Upper lobe of left lung (tissue), 4 donors: ENCODE results near the gene ATP6V1F.

Experiments
- EP300 ChIP-seq, 4 donors: sonication (generic); formaldehyde crosslinking; IDR thresholded peaks; one replicate each; pipeline ENCODE4 v1.5.1; 2017; ENCODE audit warnings: antibody characterized with exemption in 4 of 4, control low read depth in 2 of 4
- POLR2A ChIP-seq, 4 donors: fragments of 450-650 bp; IDR thresholded peaks; one replicate each; pipeline ENCODE4 v1.5.1; 2016 to 2017; ENCODE audit warnings: antibody characterized with exemption in 4 of 4, mild to moderate bottlenecking in 2 of 4
- POLR2AphosphoS5 ChIP-seq, 2 donors: sonication (generic); formaldehyde crosslinking; IDR thresholded peaks; one replicate each; pipeline ENCODE4 v1.5.1; 2017; ENCODE audit warnings: antibody characterized with exemption in 2 of 2
- TF ChIP-seq, protein P1 (sequence below), 6 experiments: fragments of 450-650 bp in 4 of 6; fragments of 200-600 bp in 2 of 6; sonication (generic) in 2 of 6; IDR thresholded peaks; one replicate each; pipeline ENCODE4 v1.5.1; 2016 to 2019; ENCODE audit warnings: antibody characterized with exemption in 6 of 6

DNA sequence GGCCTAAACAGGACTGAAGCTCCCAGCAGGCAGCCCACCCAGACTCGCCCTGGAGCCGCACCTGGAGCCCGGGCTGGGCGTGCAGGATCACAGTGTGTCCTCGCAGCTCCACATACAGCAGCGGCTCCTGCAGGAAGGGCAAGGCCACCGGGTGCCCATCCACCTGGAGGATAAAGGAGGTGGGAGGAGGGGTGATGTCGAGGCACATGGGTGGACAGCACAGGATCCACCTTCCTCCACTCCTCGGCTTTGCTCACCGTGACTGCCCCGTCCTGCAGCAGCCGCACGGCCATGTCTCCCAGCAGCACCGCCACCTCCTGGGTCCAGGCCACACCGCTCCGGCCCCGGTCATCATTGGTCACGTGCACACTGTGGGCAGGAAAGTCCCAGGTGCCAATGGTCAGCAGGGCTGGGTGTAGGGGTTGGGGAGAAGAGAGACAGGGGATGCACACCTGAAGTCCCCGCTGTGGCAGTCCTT, 16.8 kb downstream of the ATP6V1F start:
- TF ChIP-seq, protein P1, sequence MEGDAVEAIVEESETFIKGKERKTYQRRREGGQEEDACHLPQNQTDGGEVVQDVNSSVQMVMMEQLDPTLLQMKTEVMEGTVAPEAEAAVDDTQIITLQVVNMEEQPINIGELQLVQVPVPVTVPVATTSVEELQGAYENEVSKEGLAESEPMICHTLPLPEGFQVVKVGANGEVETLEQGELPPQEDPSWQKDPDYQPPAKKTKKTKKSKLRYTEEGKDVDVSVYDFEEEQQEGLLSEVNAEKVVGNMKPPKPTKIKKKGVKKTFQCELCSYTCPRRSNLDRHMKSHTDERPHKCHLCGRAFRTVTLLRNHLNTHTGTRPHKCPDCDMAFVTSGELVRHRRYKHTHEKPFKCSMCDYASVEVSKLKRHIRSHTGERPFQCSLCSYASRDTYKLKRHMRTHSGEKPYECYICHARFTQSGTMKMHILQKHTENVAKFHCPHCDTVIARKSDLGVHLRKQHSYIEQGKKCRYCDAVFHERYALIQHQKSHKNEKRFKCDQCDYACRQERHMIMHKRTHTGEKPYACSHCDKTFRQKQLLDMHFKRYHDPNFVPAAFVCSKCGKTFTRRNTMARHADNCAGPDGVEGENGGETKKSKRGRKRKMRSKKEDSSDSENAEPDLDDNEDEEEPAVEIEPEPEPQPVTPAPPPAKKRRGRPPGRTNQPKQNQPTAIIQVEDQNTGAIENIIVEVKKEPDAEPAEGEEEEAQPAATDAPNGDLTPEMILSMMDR (IDR thresholded peaks at IDR 0.05), result no peak
- TF ChIP-seq POLR2AphosphoS5 (IDR thresholded peaks at IDR 0.05) (no peak), POLR2A (IDR thresholded peaks at IDR 0.05) (no peak), EP300 (IDR thresholded peaks at IDR 0.05) (no peak)
